Fibroblast of upper back skin (primary cell): ENCODE results near the gene PAXX.
A peak's percentile ranks its signal among the peaks of the same experiment; 100 is the strongest.
"Not testable (repeated sequence)": the region's sequence is repeated elsewhere in the genome, so short reads cannot be mapped to it uniquely, and the experiment has no call there.

Experiments used
- DNase-seq: peaks from one replicate; pipeline ENCODE4 v3.0.0-alpha.2; 2013

Gene PAXX

GRCh38 chr9:136983167-136983566 is 9.1 kb upstream of the PAXX start:
- no peak for DNase-seq

GRCh38 chr9:136983656-136984314 is 8.4 kb upstream of the PAXX start:
- DNase-seq = no peak

- no peak for DNase-seq
Observed at GRCh38 chr9:136984464-136985026, 7.7 kb upstream of the PAXX start.

GRCh38 chr9:136985027-136985602 is 7.1 kb upstream of the PAXX start:
- no peak for DNase-seq

GRCh38 chr9:136985853-136986252 is 6.4 kb upstream of the PAXX start:
- DNase-seq = no peak

GRCh38 chr9:136988872-136989271 is 3.4 kb upstream of the PAXX start:
- DNase-seq = no peak

GRCh38 chr9:136990242-136990911 is 1.8 kb upstream of the PAXX start:
- no peak for DNase-seq

- DNase-seq = no peak
Observed at GRCh38 chr9:136992819-136993369, 672 bp downstream of the PAXX start.

GRCh38 chr9:136994180-136994887 is 2.1 kb downstream of the PAXX start:
- no peak for DNase-seq

GRCh38 chr9:136994888-136995230 is 2.6 kb downstream of the PAXX start:
- no peak for DNase-seq

GRCh38 chr9:136995362-136995761 is 3.1 kb downstream of the PAXX start:
- no peak for DNase-seq

- peak; percentile 47 for DNase-seq
Observed at GRCh38 chr9:136995772-136996311, 3.6 kb downstream of the PAXX start.

- peak; percentile 11 for DNase-seq
Observed at GRCh38 chr9:136996361-136997292, 4.4 kb downstream of the PAXX start, which contains the start of gene CLIC3. Gene CLIC3, minus strand, starts transcription at chr9:136996568. Its CDS starts 25 bp downstream, at chr9:136996543.

GRCh38 chr9:136997371-136997770 is 5.1 kb downstream of the PAXX start:
- DNase-seq = no peak

GRCh38 chr9:136997830-136998234 is 5.6 kb downstream of the PAXX start:
- DNase-seq = no peak

GRCh38 chr9:137000177-137000930 is 8.1 kb downstream of the PAXX start:
- DNase-seq = peak; percentile 69

- no peak for DNase-seq
Observed at GRCh38 chr9:137001857-137002645, 9.8 kb downstream of the PAXX start.

- no peak for DNase-seq
Observed at GRCh38 chr9:137002646-137003041, 10.4 kb downstream of the PAXX start.

- DNase-seq = not testable (repeated sequence)
Observed at GRCh38 chr9:137004285-137004684, 12.1 kb downstream of the PAXX start.
